SK-N-SH (cell line): ENCODE results near the gene AMFR. TPM values are rescaled to one million over a fixed set of nuclear protein-coding genes. Genes with fewer than 3 reads are reported as not detected.

Experiments
- CTCF ChIA-PET: fragments of 300-600, 350-600 bp; formaldehyde crosslinking; extraction: SDS; loops from one replicate; lab custom pipeline; 2021; lab: Yijun Ruan, JAX
- POLR2A ChIA-PET: fragments of 350-600 bp; sonication (Branson Sonifier 250); formaldehyde crosslinking; extraction: SDS; loops from one replicate; lab custom pipeline; 2020; ENCODE audit warnings: antibody characterized with exemption, inconsistent platforms; lab: Yijun Ruan, JAX
- DNase-seq: peaks from one replicate; pipeline ENCODE4 v3.0.0; 2012
- H2AFZ ChIP-seq: fragments of 200-600 bp; sonication (generic); 2 replicates; pipeline ENCODE4 v1.8.1; 2016; ENCODE audit warnings: antibody characterized with exemption, mild to moderate bottlenecking, low read depth
- H3F3A ChIP-seq: fragments of 200-600 bp; sonication (generic); replicated peaks from 2 replicates; pipeline ENCODE3; 2016; ENCODE audit warnings: antibody characterized with exemption, mild to moderate bottlenecking; ENCODE audit not compliant: insufficient read depth
- H3K27ac ChIP-seq, 2 experiments: fragments of 200-500 bp in 1 of 2; fragments of 200-600 bp in 1 of 2; sonication (Bioruptor generic) in 1 of 2; sonication (generic), shearing (Covaris generic) in 1 of 2; 2 replicates each; pipeline versions ENCODE4 v1.5.1 to v1.6.1; 2014 to 2016; ENCODE audit warnings: low read depth in 2 of 2, inconsistent platforms in 1 of 2, low read length in 1 of 2, mild to moderate bottlenecking in 1 of 2, mixed read lengths in 1 of 2
- H3K27me3 ChIP-seq: fragments of 200-600 bp; sonication (generic), shearing (Covaris generic); 2 replicates; pipeline ENCODE4 v1.6.1; 2016; ENCODE audit warnings: mixed run types; ENCODE audit not compliant: insufficient read depth
- H3K36me3 ChIP-seq, 2 experiments: fragments of 200-500 bp in 1 of 2; fragments of 200-600 bp in 1 of 2; sonication (Bioruptor generic) in 1 of 2; sonication (generic) in 1 of 2; replicated peaks in 1 of 2; 2 replicates each; pipeline versions ENCODE3 to v1.5.1; 2014 to 2016; ENCODE audit warnings: low read length in 1 of 2, mild to moderate bottlenecking in 1 of 2; ENCODE audit not compliant: insufficient read depth in 2 of 2, control insufficient read depth in 1 of 2
- H3K4me1 ChIP-seq, 2 experiments: fragments of 200-500 bp in 1 of 2; fragments of 200-600 bp in 1 of 2; sonication (Bioruptor generic) in 1 of 2; sonication (generic), shearing (Covaris generic) in 1 of 2; 2 replicates each; pipeline versions ENCODE4 v1.5.1 to v1.6.1; 2014 to 2016; ENCODE audit warnings: low read depth in 1 of 2, low read length in 1 of 2, mixed run types in 1 of 2; ENCODE audit not compliant: insufficient read depth in 2 of 2, control insufficient read depth in 1 of 2
- H3K4me2 ChIP-seq: fragments of 200-600 bp; sonication (generic), shearing (Covaris generic); 2 replicates; pipeline ENCODE4 v1.6.1; 2017; ENCODE audit warnings: mixed run types
- H3K4me3 ChIP-seq, 2 experiments: fragments of 200-500 bp in 1 of 2; fragments of 200-600 bp in 1 of 2; sonication (Bioruptor generic) in 1 of 2; sonication (generic), shearing (Covaris generic) in 1 of 2; 2 replicates each; pipeline versions ENCODE4 v1.5.1 to v1.8.1; 2014 to 2016; ENCODE audit warnings: low read depth in 2 of 2, inconsistent platforms in 1 of 2, low read length in 1 of 2, mild to moderate bottlenecking in 1 of 2, mixed read lengths in 1 of 2, moderate library complexity in 1 of 2
- H3K79me2 ChIP-seq: fragments of 200-600 bp; sonication (generic); 2 replicates; pipeline ENCODE4 v1.8.1; 2017; ENCODE audit warnings: mild to moderate bottlenecking; ENCODE audit not compliant: insufficient read depth
- H3K9ac ChIP-seq: fragments of 200-600 bp; sonication (generic); 2 replicates; pipeline ENCODE4 v1.6.1; 2017; ENCODE audit warnings: mixed run types
- H3K9me2 ChIP-seq: fragments of 200-600 bp; sonication (generic); 2 replicates; pipeline ENCODE4 v1.6.1; 2017; ENCODE audit warnings: mixed run types
- H3K9me3 ChIP-seq: fragments of 200-600 bp; sonication (generic); 2 replicates; pipeline ENCODE4 v1.6.1; 2017; ENCODE audit warnings: mixed run types, mild to moderate bottlenecking, moderate library complexity
- H4K20me1 ChIP-seq: fragments of 200-600 bp; sonication (generic); 2 replicates; pipeline ENCODE4 v1.6.1; 2017; ENCODE audit warnings: mild to moderate bottlenecking, mixed run types; ENCODE audit not compliant: insufficient read depth
- CHD2 ChIP-seq: fragments of 150-350 bp; IDR thresholded peaks from 2 replicates; pipeline ENCODE4 v1.6.1; 2018; ENCODE audit warnings: low read length; ENCODE audit not compliant: partially characterized antibody
- ELF1 ChIP-seq: IDR thresholded peaks from 2 replicates; pipeline ENCODE4 v1.4.0; 2012
- FOSL2 ChIP-seq: IDR thresholded peaks from 2 replicates; pipeline ENCODE4 v1.4.0; 2012; ENCODE audit warnings: low read depth, mild to moderate bottlenecking, moderate library complexity, borderline replicate concordance
- GATA2 ChIP-seq: sonication (generic); formaldehyde crosslinking; IDR thresholded peaks from 2 replicates; pipeline ENCODE4 v1.5.0; 2020; ENCODE audit warnings: mild to moderate bottlenecking, missing genetic modification reagents
- JUND ChIP-seq: IDR thresholded peaks from 2 replicates; pipeline ENCODE4 v1.4.0; 2012
- MXI1 ChIP-seq: IDR thresholded peaks from 2 replicates; pipeline ENCODE4 v1.6.1; 2012; ENCODE audit warnings: mild to moderate bottlenecking, low read depth, low read length, improper control_type of control experiment
- NFIC ChIP-seq: IDR thresholded peaks from 2 replicates; pipeline ENCODE4 v1.4.0; 2012; ENCODE audit warnings: borderline replicate concordance
- NRF1 ChIP-seq: IDR thresholded peaks from 2 replicates; pipeline ENCODE4 v1.6.1; 2012; ENCODE audit warnings: low read depth, mild to moderate bottlenecking, low read length
- RCOR1 ChIP-seq: fragments of 150-350 bp; IDR thresholded peaks from 2 replicates; pipeline ENCODE4 v1.6.1; 2017; ENCODE audit warnings: antibody characterized with exemption, low read length
- RFX5 ChIP-seq: IDR thresholded peaks from 2 replicates; pipeline ENCODE4 v1.6.1; 2012; ENCODE audit warnings: mild to moderate bottlenecking, improper control_type of control experiment, low read length
- TEAD4 ChIP-seq: IDR thresholded peaks from 2 replicates; pipeline ENCODE4 v1.4.0; 2012; ENCODE audit warnings: mild to moderate bottlenecking, borderline replicate concordance; ENCODE audit not compliant: insufficient read depth
- WGBS: methylation state at CpG from one replicate; pipeline ENCODE4 v1.1.6; 2017; ENCODE audit warnings: low lambda C conversion rate; 5-methylcytosine and 5-hydroxymethylcytosine counted together
- polyA plus RNA-seq, 3 experiments: library from polyadenylated mRNA; depleted of rRNA; stranded (reverse); fragments of >200 nt; gene quantifications; 2 replicates each; pipeline ENCODE4 v1.2.3, GENCODE V29; 2012
- TF ChIP-seq, protein P1 (sequence below): IDR thresholded peaks from 2 replicates; pipeline ENCODE4 v1.4.0; 2012; ENCODE audit warnings: low read depth, borderline replicate concordance
- TF ChIP-seq, protein P2 (sequence below): fragments of 150-350 bp; IDR thresholded peaks from 2 replicates; pipeline ENCODE4 v1.6.1; 2016; ENCODE audit warnings: mild to moderate bottlenecking, low read depth, low read length
- TF ChIP-seq, protein P3 (sequence below): IDR thresholded peaks from 2 replicates; pipeline ENCODE4; 2012
- TF ChIP-seq, protein P4 (sequence below): IDR thresholded peaks from 2 replicates; pipeline ENCODE4 v1.4.0; 2012; ENCODE audit warnings: low read depth, borderline replicate concordance
- TF ChIP-seq, protein P5 (sequence below): fragments of 150-350 bp; IDR thresholded peaks from 2 replicates; pipeline ENCODE4 v1.6.1; 2017; ENCODE audit warnings: antibody characterized with exemption, low read length, low read depth, borderline replicate concordance

AMFR gene
- polyA plus RNA-seq, 1 of the 3 experiments (the other 2 are of a cell fraction) = 65.3 TPM

DNA sequence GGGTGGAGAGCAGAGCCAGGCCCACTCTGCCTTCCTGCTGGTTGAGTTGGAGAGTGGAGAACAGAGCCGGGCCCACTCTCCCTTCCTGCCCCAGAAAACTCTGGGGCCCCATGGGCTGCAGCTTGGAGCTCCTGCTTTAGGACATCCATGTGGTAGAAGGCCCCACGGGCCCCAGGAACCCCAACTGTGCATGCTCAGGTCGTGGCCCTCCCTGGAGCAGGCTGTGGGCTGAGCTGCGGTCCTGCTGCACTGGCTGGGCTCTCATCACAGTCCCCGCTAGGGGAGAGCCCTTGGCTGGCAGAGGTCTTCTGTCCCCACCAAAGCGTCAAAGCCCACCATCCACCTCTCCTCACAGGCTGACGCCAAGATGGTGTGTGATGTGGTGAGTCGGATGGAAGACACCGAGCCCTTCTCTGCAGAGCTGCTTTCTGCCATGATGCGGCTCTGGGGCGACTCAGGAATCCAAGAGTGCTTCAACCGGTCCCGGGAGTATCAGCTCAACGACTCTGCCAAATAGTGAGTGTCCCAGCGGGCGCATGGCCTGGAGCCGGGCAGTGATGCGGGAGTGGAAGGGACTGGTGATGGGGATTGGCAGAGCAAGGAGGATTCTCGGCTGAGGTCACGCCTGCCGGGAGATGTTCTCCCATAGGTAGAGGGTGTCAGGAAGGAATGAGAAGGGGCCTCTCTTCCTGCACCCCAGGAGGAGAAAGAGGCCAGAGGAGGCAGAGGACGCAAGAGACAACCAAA lies 96.9 kb downstream of the AMFR start:
- H3F3A ChIP-seq = no peaks in the 10 kb centered on the region
- no peaks in the 10 kb centered on the region for H3K27me3 ChIP-seq
- H3K36me3 ChIP-seq = no peaks in the 10 kb centered on the region
- no peaks in the 10 kb centered on the region for H3K9me2 ChIP-seq
- no peaks in the 10 kb centered on the region for H3K79me2 ChIP-seq
- no peak for DNase-seq
- no peak overlapping the region for H2AFZ ChIP-seq
- TF ChIP-seq NRF1 = no peak
- no peak for TF ChIP-seq ELF1
- TF ChIP-seq CHD2 = no peak
- TF ChIP-seq, protein P1, sequence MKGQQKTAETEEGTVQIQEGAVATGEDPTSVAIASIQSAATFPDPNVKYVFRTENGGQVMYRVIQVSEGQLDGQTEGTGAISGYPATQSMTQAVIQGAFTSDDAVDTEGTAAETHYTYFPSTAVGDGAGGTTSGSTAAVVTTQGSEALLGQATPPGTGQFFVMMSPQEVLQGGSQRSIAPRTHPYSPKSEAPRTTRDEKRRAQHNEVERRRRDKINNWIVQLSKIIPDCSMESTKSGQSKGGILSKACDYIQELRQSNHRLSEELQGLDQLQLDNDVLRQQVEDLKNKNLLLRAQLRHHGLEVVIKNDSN = no peak
- TF ChIP-seq MXI1 = no peak
- TF ChIP-seq, protein P2, sequence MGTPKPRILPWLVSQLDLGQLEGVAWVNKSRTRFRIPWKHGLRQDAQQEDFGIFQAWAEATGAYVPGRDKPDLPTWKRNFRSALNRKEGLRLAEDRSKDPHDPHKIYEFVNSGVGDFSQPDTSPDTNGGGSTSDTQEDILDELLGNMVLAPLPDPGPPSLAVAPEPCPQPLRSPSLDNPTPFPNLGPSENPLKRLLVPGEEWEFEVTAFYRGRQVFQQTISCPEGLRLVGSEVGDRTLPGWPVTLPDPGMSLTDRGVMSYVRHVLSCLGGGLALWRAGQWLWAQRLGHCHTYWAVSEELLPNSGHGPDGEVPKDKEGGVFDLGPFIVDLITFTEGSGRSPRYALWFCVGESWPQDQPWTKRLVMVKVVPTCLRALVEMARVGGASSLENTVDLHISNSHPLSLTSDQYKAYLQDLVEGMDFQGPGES = no peak
- TF ChIP-seq, protein P3, sequence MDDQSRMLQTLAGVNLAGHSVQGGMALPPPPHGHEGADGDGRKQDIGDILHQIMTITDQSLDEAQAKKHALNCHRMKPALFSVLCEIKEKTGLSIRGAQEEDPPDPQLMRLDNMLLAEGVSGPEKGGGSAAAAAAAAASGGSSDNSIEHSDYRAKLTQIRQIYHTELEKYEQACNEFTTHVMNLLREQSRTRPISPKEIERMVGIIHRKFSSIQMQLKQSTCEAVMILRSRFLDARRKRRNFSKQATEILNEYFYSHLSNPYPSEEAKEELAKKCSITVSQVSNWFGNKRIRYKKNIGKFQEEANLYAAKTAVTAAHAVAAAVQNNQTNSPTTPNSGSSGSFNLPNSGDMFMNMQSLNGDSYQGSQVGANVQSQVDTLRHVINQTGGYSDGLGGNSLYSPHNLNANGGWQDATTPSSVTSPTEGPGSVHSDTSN = no peak
- no peak for TF ChIP-seq RFX5
- TF ChIP-seq, protein P4, sequence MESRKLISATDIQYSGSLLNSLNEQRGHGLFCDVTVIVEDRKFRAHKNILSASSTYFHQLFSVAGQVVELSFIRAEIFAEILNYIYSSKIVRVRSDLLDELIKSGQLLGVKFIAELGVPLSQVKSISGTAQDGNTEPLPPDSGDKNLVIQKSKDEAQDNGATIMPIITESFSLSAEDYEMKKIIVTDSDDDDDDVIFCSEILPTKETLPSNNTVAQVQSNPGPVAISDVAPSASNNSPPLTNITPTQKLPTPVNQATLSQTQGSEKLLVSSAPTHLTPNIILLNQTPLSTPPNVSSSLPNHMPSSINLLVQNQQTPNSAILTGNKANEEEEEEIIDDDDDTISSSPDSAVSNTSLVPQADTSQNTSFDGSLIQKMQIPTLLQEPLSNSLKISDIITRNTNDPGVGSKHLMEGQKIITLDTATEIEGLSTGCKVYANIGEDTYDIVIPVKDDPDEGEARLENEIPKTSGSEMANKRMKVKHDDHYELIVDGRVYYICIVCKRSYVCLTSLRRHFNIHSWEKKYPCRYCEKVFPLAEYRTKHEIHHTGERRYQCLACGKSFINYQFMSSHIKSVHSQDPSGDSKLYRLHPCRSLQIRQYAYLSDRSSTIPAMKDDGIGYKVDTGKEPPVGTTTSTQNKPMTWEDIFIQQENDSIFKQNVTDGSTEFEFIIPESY = no peak
- TF ChIP-seq TEAD4 = no peak
- TF ChIP-seq, protein P5, sequence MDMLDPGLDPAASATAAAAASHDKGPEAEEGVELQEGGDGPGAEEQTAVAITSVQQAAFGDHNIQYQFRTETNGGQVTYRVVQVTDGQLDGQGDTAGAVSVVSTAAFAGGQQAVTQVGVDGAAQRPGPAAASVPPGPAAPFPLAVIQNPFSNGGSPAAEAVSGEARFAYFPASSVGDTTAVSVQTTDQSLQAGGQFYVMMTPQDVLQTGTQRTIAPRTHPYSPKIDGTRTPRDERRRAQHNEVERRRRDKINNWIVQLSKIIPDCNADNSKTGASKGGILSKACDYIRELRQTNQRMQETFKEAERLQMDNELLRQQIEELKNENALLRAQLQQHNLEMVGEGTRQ = no peak
- TF ChIP-seq JUND = no peak
- no peak for TF ChIP-seq GATA2
- no peak for TF ChIP-seq FOSL2
- no peak for TF ChIP-seq RCOR1
- no peak for TF ChIP-seq NFIC
- TF ChIP-seq, all 33 proteins: peak for 0
- Histone ChIP-seq H3K4me2 (no peak overlapping the region), H3K4me1 (no peaks in the 10 kb centered on the region; a peak in 1 of 4 replicates), H3K27ac (no peak overlapping the region), H3K9me3 (no peaks in the 10 kb centered on the region), H3K4me3 (no peak overlapping the region), H3K9ac (no peak overlapping the region), H4K20me1 (no peaks in the 10 kb centered on the region)
- WGBS = 81% methylated on average over 16 of the region's 22 CpGs
- ChIA-PET CTCF (interaction anchor here (1.1 to 8.6 kb wide), 4 partner anchors 9 to 864 kb away, joined by 3 to 52 read pairs (median 25); no protein-coding TSS in a partner anchor), POLR2A (no interaction called here)
